Measurements from ENCODE around the gene DSG3.

The DSG3 gene

GRCh38 chr18:31445908-31446307, 1.6 kb upstream of the DSG3 start:
- H3K9me2 ChIP-seq (replicated peaks; ENCODE audit: insufficient read depth, low read length) = no peaks in the 10 kb centered on the region
- H3K4me1 ChIP-seq (ENCODE audit: low read length) = no peaks in the 10 kb centered on the region
- no peaks in the 10 kb centered on the region for H3K36me3 ChIP-seq (replicated peaks; ENCODE audit: insufficient read depth, low read length)
- no peak overlapping the region for H3K27ac ChIP-seq (ENCODE audit: low read length)
- no peaks in the 10 kb centered on the region for H4K20me1 ChIP-seq (ENCODE audit: insufficient read depth, low read length)
- H3F3A ChIP-seq (ENCODE audit: insufficient read depth, low read length) = no peaks in the 10 kb centered on the region
- no peak overlapping the region for H3K9ac ChIP-seq (ENCODE audit: low read length)
- TF ChIP-seq EZH2 (optimal IDR thresholded peaks at IDR 0.05; ENCODE audit: low read depth, low read length) = no peak
- no peak overlapping the region for H2AFZ ChIP-seq (ENCODE audit: low read length)
- no peaks in the 10 kb centered on the region for H3K9me3 ChIP-seq (replicated peaks; ENCODE audit: insufficient read depth, low read length)
- no peak for DNase-seq
- H3K4me2 ChIP-seq (ENCODE audit: low read depth, low read length) = no peak overlapping the region
- no peak overlapping the region for H3K4me3 ChIP-seq (ENCODE audit: low read length)
- H3K79me2 ChIP-seq (ENCODE audit: low read length) = no peaks in the 10 kb centered on the region
- no peaks in the 10 kb centered on the region for H3K27me3 ChIP-seq (replicated peaks; ENCODE audit: insufficient read depth, low read length)

- no peak overlapping the region for H3K27ac ChIP-seq (ENCODE audit: low read length)
- H2AFZ ChIP-seq (ENCODE audit: low read length) = no peak overlapping the region
- H3K27me3 ChIP-seq (replicated peaks; ENCODE audit: insufficient read depth, low read length) = no peaks in the 10 kb centered on the region
- H3F3A ChIP-seq (ENCODE audit: insufficient read depth, low read length) = no peaks in the 10 kb centered on the region
- no peak overlapping the region for H3K9ac ChIP-seq (ENCODE audit: low read length)
- H3K36me3 ChIP-seq (replicated peaks; ENCODE audit: insufficient read depth, low read length) = no peaks in the 10 kb centered on the region
- no peak overlapping the region for H3K4me2 ChIP-seq (ENCODE audit: low read depth, low read length)
- TF ChIP-seq EZH2 (optimal IDR thresholded peaks at IDR 0.05; ENCODE audit: low read depth, low read length) (no peak), EZH2phosphoT487 (IDR thresholded peaks at IDR 0.05; ENCODE audit: low read length) (no peak), CTCF (IDR thresholded peaks at IDR 0.05; ENCODE audit: low read length) (no peak)
- H3K79me2 ChIP-seq (ENCODE audit: low read length) = no peaks in the 10 kb centered on the region
- H4K20me1 ChIP-seq (ENCODE audit: insufficient read depth, low read length) = no peaks in the 10 kb centered on the region
- no peak overlapping the region for H3K4me3 ChIP-seq (ENCODE audit: low read length)
- DNase-seq = no peak
- H3K9me3 ChIP-seq (replicated peaks; ENCODE audit: insufficient read depth, low read length) = no peaks in the 10 kb centered on the region
- no peaks in the 10 kb centered on the region for H3K4me1 ChIP-seq (ENCODE audit: low read length)
- H3K9me2 ChIP-seq (replicated peaks; ENCODE audit: insufficient read depth, low read length) = no peaks in the 10 kb centered on the region
Measured at GRCh38 chr18:31446854-31447253, 687 bp upstream of the DSG3 start.

- no peaks in the 10 kb centered on the region for H3K9me2 ChIP-seq (replicated peaks; ENCODE audit: insufficient read depth, low read length)
- no peaks in the 10 kb centered on the region for H3K36me3 ChIP-seq (replicated peaks; ENCODE audit: insufficient read depth, low read length)
- H3K4me2 ChIP-seq (ENCODE audit: low read depth, low read length) = no peak overlapping the region
- H3K79me2 ChIP-seq (ENCODE audit: low read length) = no peaks in the 10 kb centered on the region
- H2AFZ ChIP-seq (ENCODE audit: low read length) = no peak overlapping the region
- no peak overlapping the region for H3K27ac ChIP-seq (ENCODE audit: low read length)
- no peak for TF ChIP-seq EZH2 (optimal IDR thresholded peaks at IDR 0.05; ENCODE audit: low read depth, low read length)
- TF ChIP-seq EZH2phosphoT487 (IDR thresholded peaks at IDR 0.05; ENCODE audit: low read length) = no peak
- no peak for TF ChIP-seq CTCF (IDR thresholded peaks at IDR 0.05; ENCODE audit: low read length)
- H4K20me1 ChIP-seq (ENCODE audit: insufficient read depth, low read length) = no peaks in the 10 kb centered on the region
- DNase-seq = no peak
- H3K4me1 ChIP-seq (ENCODE audit: low read length) = no peaks in the 10 kb centered on the region
- H3F3A ChIP-seq (ENCODE audit: insufficient read depth, low read length) = no peaks in the 10 kb centered on the region
- no peaks in the 10 kb centered on the region for H3K27me3 ChIP-seq (replicated peaks; ENCODE audit: insufficient read depth, low read length)
- no peak overlapping the region for H3K9ac ChIP-seq (ENCODE audit: low read length)
- H3K4me3 ChIP-seq (ENCODE audit: low read length) = no peak overlapping the region
- H3K9me3 ChIP-seq (replicated peaks; ENCODE audit: insufficient read depth, low read length) = no peaks in the 10 kb centered on the region
Measured at GRCh38 chr18:31450409-31450808, 2.9 kb downstream of the DSG3 start.

- Histone ChIP-seq H3K9ac (ENCODE audit: low read length) (no peak overlapping the region), H3K4me1 (ENCODE audit: low read length) (no peaks in the 10 kb centered on the region), H3K9me3 (replicated peaks; ENCODE audit: insufficient read depth, low read length) (no peaks in the 10 kb centered on the region), H3F3A (ENCODE audit: insufficient read depth, low read length) (no peaks in the 10 kb centered on the region), H3K36me3 (replicated peaks; ENCODE audit: insufficient read depth, low read length) (no peaks in the 10 kb centered on the region), H4K20me1 (ENCODE audit: insufficient read depth, low read length) (no peaks in the 10 kb centered on the region), H3K79me2 (ENCODE audit: low read length) (no peaks in the 10 kb centered on the region), H3K27ac (ENCODE audit: low read length) (no peak overlapping the region), H3K4me2 (ENCODE audit: low read depth, low read length) (no peak overlapping the region), H3K4me3 (ENCODE audit: low read length) (no peak overlapping the region), H3K27me3 (replicated peaks; ENCODE audit: insufficient read depth, low read length) (no peaks in the 10 kb centered on the region), H3K9me2 (replicated peaks; ENCODE audit: insufficient read depth, low read length) (no peaks in the 10 kb centered on the region), H2AFZ (ENCODE audit: low read length) (no peak overlapping the region)
- DNase-seq = no peak
- TF ChIP-seq CTCF (IDR thresholded peaks at IDR 0.05; ENCODE audit: low read length) = no peak
- TF ChIP-seq EZH2 (optimal IDR thresholded peaks at IDR 0.05; ENCODE audit: low read depth, low read length) = no peak
- TF ChIP-seq EZH2phosphoT487 (IDR thresholded peaks at IDR 0.05; ENCODE audit: low read length) = no peak
Measured at GRCh38 chr18:31451625-31452024, 4.1 kb downstream of the DSG3 start.

All from MM.1S (cell line).